OCI-LY7 (cell line): ENCODE data around the gene MYT1. TPM values are rescaled to one million over a fixed set of nuclear protein-coding genes. Genes with fewer than 3 reads are reported as not detected.

ENCODE experiments used
- BruUV-seq: library from RNA; stranded (reverse); fragments of 400-500 nt; replicated peaks from 2 replicates; lab custom pipeline; 2021; lab: Mats Ljungman, UMichigan
- CTCF ChIA-PET: fragments of 300-600 bp; sonication (Branson Sonifier 250); formaldehyde crosslinking; loops from one replicate; lab custom pipeline; 2022; ENCODE audit warnings: antibody characterized with exemption; ENCODE audit not compliant: unreplicated experiment; lab: Charles Lee
- POLR2A ChIA-PET: fragments of 300-600 bp; sonication (Branson Sonifier 250); formaldehyde crosslinking; loops from one replicate; lab custom pipeline; 2022; ENCODE audit warnings: antibody characterized with exemption; lab: Charles Lee
- DNase-seq: peaks from one replicate; pipeline ENCODE4 v3.0.0-alpha.2; 2015; ENCODE audit warnings: low spot score
- H2AFZ ChIP-seq: fragments of 200-600 bp; sonication (generic), shearing (Covaris generic); 2 replicates; pipeline ENCODE4 v1.6.1; 2014; ENCODE audit warnings: mild to moderate bottlenecking, antibody characterized with exemption, low read length, moderate library complexity
- H3K27ac ChIP-seq: fragments of 200-600 bp; sonication (generic); 2 replicates; pipeline ENCODE4 v1.5.1; 2014; ENCODE audit warnings: mixed run types, low read depth, mild to moderate bottlenecking, moderate library complexity, low read length, inconsistent platforms; ENCODE audit not compliant: poor library complexity, severe bottlenecking
- H3K36me3 ChIP-seq: fragments of 200-600 bp; sonication (generic); 2 replicates; pipeline ENCODE4 v1.6.1; 2014; ENCODE audit warnings: mild to moderate bottlenecking, antibody characterized with exemption, low read length, moderate library complexity, mixed read lengths; ENCODE audit not compliant: insufficient read depth
- H3K4me1 ChIP-seq: fragments of 200-600 bp; sonication (generic); 2 replicates; pipeline ENCODE4 v1.5.1; 2014; ENCODE audit warnings: mild to moderate bottlenecking, low read length; ENCODE audit not compliant: insufficient read depth, poor library complexity, severe bottlenecking
- H3K4me2 ChIP-seq: fragments of 200-600 bp; sonication (generic); 2 replicates; pipeline ENCODE4 v1.6.1; 2014; ENCODE audit warnings: mild to moderate bottlenecking, low read length
- H3K4me3 ChIP-seq: fragments of 200-600 bp; sonication (generic); 2 replicates; pipeline ENCODE4 v1.5.1; 2014; ENCODE audit warnings: mild to moderate bottlenecking, low read depth, low read length; ENCODE audit not compliant: poor library complexity, severe bottlenecking
- H3K79me2 ChIP-seq: fragments of 200-600 bp; sonication (generic); 2 replicates; pipeline ENCODE4 v1.6.1; 2016; ENCODE audit warnings: low read depth, mild to moderate bottlenecking, low read length, moderate library complexity, mixed read lengths; ENCODE audit not compliant: insufficient read depth
- H3K9me2 ChIP-seq: fragments of 200-600 bp; sonication (generic); 2 replicates; pipeline ENCODE4 v1.6.1; 2016; ENCODE audit warnings: mild to moderate bottlenecking, low read length, mixed read lengths; ENCODE audit not compliant: insufficient read depth
- H3K9me3 ChIP-seq: fragments of 200-600 bp; sonication (generic); 2 replicates; pipeline ENCODE4 v1.6.1; 2014; ENCODE audit warnings: mild to moderate bottlenecking, mixed run types, low read length, mixed read lengths
- H4K20me1 ChIP-seq: fragments of 200-600 bp; sonication (generic); 2 replicates; pipeline ENCODE4 v1.6.1; 2014; ENCODE audit warnings: mild to moderate bottlenecking, antibody characterized with exemption, low read length, moderate library complexity, mixed read lengths; ENCODE audit not compliant: insufficient read depth
- EZH2phosphoT487 ChIP-seq: fragments of 200-600 bp; sonication (generic); IDR thresholded peaks from 2 replicates; pipeline ENCODE4 v1.6.1; 2018; ENCODE audit warnings: low read depth, borderline replicate concordance, mild to moderate bottlenecking, mixed run types, antibody characterized with exemption, low read length, moderate library complexity, mixed read lengths
- intact Hi-C: fragments of 100-400 bp; cut with micrococcal nuclease; formaldehyde crosslinking; loops from one replicate; pipeline ENCODE4 v1.10.0; 2022; ENCODE audit not compliant: unreplicated experiment
- total RNA-seq, 2 experiments: library from RNA; depleted of rRNA in 1 of 2; stranded (reverse); fragments of >200 nt in 1 of 2; shearing (Covaris generic) in 1 of 2; gene quantifications; 2 replicates each; pipeline ENCODE4 v1.2.3, GENCODE V29; 2014 to 2022
- TF ChIP-seq, protein P1 (sequence below): fragments of 200-600 bp; sonication (generic); conservative IDR thresholded peaks from 2 replicates; pipeline ENCODE4 v1.5.1; 2014; ENCODE audit warnings: mild to moderate bottlenecking, antibody characterized with exemption, low read length, moderate library complexity, mixed read lengths

The MYT1 gene
- total RNA-seq, 2 experiments from 2014 or later, result 0.32 to 0.95 TPM

GRCh38 chr20:64244870-64245603, 80.8 kb downstream of the MYT1 start:
- BruUV-seq, result no TSS peak
- Histone ChIP-seq H3K4me2 (no peak overlapping the region), H3K9me2 (no peaks in the 10 kb centered on the region), H3K36me3 (no peaks in the 10 kb centered on the region), H3K79me2 (no peaks in the 10 kb centered on the region), H3K4me3 (no peak overlapping the region), H2AFZ (no peak overlapping the region), H3K9me3 (no peaks in the 10 kb centered on the region), H3K4me1 (no peaks in the 10 kb centered on the region), H3K27ac (no peak overlapping the region), H4K20me1 (no peaks in the 10 kb centered on the region)
- DNase-seq, result no peak
- intact Hi-C loops, result no loop called here
- ChIA-PET CTCF (no interaction called here), POLR2A (interaction anchor here (1.5 kb wide), 1 partner anchor 10 kb away, joined by 3 read pairs; no protein-coding TSS in a partner anchor)
- TF ChIP-seq, protein P1, sequence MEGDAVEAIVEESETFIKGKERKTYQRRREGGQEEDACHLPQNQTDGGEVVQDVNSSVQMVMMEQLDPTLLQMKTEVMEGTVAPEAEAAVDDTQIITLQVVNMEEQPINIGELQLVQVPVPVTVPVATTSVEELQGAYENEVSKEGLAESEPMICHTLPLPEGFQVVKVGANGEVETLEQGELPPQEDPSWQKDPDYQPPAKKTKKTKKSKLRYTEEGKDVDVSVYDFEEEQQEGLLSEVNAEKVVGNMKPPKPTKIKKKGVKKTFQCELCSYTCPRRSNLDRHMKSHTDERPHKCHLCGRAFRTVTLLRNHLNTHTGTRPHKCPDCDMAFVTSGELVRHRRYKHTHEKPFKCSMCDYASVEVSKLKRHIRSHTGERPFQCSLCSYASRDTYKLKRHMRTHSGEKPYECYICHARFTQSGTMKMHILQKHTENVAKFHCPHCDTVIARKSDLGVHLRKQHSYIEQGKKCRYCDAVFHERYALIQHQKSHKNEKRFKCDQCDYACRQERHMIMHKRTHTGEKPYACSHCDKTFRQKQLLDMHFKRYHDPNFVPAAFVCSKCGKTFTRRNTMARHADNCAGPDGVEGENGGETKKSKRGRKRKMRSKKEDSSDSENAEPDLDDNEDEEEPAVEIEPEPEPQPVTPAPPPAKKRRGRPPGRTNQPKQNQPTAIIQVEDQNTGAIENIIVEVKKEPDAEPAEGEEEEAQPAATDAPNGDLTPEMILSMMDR, result no peak
- no peak for TF ChIP-seq EZH2phosphoT487

DNA sequence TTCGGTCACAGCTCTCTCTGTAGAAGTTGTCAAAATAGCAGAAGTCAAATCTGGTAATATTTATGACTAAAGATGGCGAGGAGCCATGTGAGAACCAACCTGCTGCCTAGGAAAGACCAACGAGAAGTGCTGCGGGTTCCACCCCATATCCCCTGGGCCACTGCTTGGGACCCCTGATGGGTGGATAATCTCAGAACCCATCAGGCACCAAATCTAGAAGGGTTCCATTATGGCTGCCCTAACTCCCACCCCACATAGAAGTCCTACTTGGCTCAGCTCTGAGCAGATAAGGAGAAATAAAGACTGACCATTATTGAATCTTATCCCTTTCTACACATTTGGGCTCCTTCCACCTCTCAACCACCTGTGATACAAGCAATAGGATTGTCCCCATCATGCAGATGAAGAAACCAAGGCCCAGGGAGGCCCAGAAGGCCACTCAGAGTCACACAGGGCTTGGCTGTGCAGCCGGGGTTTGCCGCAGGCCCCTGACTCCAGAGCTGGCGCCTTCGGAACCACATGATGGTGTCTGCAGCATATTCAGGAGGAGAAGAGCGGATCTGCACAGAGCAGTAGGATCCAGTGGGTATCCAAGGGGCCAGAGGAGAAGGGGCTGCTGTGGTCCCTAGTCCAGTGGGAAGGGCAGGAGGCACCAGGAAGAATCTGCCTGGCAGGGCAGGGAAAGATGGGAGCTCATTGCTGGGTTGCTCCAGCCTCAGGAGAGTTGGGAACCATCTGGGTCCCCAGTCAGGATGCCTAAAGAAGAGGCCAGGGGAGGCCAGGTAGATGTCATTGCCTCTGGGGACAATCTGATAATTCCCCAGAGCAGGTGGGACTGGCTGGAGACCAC, 81.7 kb downstream of the MYT1 start:
- Histone ChIP-seq H3K4me3 (no peak overlapping the region), H3K9me2 (no peaks in the 10 kb centered on the region), H4K20me1 (no peaks in the 10 kb centered on the region), H3K4me2 (no peak overlapping the region), H3K4me1 (no peaks in the 10 kb centered on the region), H3K27ac (no peak overlapping the region), H3K79me2 (no peaks in the 10 kb centered on the region), H2AFZ (no peak overlapping the region), H3K36me3 (no peaks in the 10 kb centered on the region), H3K9me3 (no peaks in the 10 kb centered on the region)
- ChIA-PET POLR2A (no interaction called here), CTCF (no interaction called here)
- intact Hi-C loops, result no loop called here
- no TSS peak for BruUV-seq
- TF ChIP-seq, protein P1, result no peak
- TF ChIP-seq EZH2phosphoT487, result no peak
- DNase-seq, result no peak
